ENCODE data around the gene OR13C9. TPM values are rescaled to one million over a fixed set of nuclear protein-coding genes. Genes with fewer than 3 reads are reported as not detected.

The OR13C9 gene
- total RNA-seq, 1 donor from 2014 or later, result not detected

Other genes with a start within 250 kb of the OR13C9 start
- not detected in 2 replicates for gene OR13F1, start 113.9 kb downstream of the OR13C9 start, total RNA-seq
- gene OR13C4, start 91.0 kb downstream of the OR13C9 start, total RNA-seq, result not detected in 2 replicates
- gene OR13C3, start 81.3 kb downstream of the OR13C9 start, total RNA-seq, result not detected in 2 replicates
- not detected in 2 replicates for gene OR13C8, start 49.0 kb downstream of the OR13C9 start, total RNA-seq
- gene OR13C5, start 18.8 kb downstream of the OR13C9 start, total RNA-seq, result not detected in 2 replicates
- not detected in 2 replicates for gene OR13C2, start 12.6 kb downstream of the OR13C9 start, total RNA-seq
- gene OR13D1, start 76.3 kb upstream of the OR13C9 start, total RNA-seq, result not detected in 2 replicates
- 33.9 and 41.2 TPM in 2 replicates for gene NIPSNAP3A, start 129.5 kb upstream of the OR13C9 start, total RNA-seq
- under 0.01 and 0.22 TPM in 2 replicates for gene NIPSNAP3B, start 145.9 kb upstream of the OR13C9 start, total RNA-seq

All from lung microvascular endothelial cell (primary cell).